Measurements from ENCODE around the gene DPYSL5. TPM values are rescaled to one million over a fixed set of nuclear protein-coding genes. Genes with fewer than 3 reads are reported as not detected.

Gene DPYSL5
- total and polyA plus RNA-seq, 2 experiments from 2014 or later, result 0.21 to 0.63 TPM

- Histone ChIP-seq H3K9me3 (ENCODE audit: low read depth) (no peaks in the 10 kb centered on the region), H3K27me3 (peaks cover 39% of the 10 kb centered on the region), H3K27ac (no peak overlapping the region), H3K36me3 (replicated peaks; ENCODE audit: insufficient read depth, low read depth) (no peaks in the 10 kb centered on the region), H3K79me2 (no peaks in the 10 kb centered on the region), H3K4me3 (no peak overlapping the region), H3K4me1 (ENCODE audit: insufficient read depth) (no peaks in the 10 kb centered on the region), H4K20me1 (ENCODE audit: insufficient read depth, poor library complexity, severe bottlenecking) (no peaks in the 10 kb centered on the region), H3K4me2 (no peak overlapping the region), H3K9me2 (replicated peaks; ENCODE audit: insufficient read depth) (no peaks in the 10 kb centered on the region), H2AFZ (no peak overlapping the region)
- TF ChIP-seq, protein P1, sequence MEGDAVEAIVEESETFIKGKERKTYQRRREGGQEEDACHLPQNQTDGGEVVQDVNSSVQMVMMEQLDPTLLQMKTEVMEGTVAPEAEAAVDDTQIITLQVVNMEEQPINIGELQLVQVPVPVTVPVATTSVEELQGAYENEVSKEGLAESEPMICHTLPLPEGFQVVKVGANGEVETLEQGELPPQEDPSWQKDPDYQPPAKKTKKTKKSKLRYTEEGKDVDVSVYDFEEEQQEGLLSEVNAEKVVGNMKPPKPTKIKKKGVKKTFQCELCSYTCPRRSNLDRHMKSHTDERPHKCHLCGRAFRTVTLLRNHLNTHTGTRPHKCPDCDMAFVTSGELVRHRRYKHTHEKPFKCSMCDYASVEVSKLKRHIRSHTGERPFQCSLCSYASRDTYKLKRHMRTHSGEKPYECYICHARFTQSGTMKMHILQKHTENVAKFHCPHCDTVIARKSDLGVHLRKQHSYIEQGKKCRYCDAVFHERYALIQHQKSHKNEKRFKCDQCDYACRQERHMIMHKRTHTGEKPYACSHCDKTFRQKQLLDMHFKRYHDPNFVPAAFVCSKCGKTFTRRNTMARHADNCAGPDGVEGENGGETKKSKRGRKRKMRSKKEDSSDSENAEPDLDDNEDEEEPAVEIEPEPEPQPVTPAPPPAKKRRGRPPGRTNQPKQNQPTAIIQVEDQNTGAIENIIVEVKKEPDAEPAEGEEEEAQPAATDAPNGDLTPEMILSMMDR (IDR thresholded peaks at IDR 0.05; ENCODE audit: poor library complexity), result no peak
- TF ChIP-seq EZH2 (IDR thresholded peaks at IDR 0.05; ENCODE audit: borderline replicate concordance) (no peak), EZH2phosphoT487 (IDR thresholded peaks at IDR 0.05; ENCODE audit: low read depth, severe bottlenecking, unreplicated experiment) (no peak)
- WGBS (ENCODE audit: low lambda C conversion rate, missing lambda C conversion rate), result 53% methylated on average over 4 of the region's 4 CpGs
- no peak for DNase-seq (ENCODE audit: low spot score)
These were observed 4.9 kb upstream of the DPYSL5 start for GRCh38 chr2:26843041-26843440.

DNA sequence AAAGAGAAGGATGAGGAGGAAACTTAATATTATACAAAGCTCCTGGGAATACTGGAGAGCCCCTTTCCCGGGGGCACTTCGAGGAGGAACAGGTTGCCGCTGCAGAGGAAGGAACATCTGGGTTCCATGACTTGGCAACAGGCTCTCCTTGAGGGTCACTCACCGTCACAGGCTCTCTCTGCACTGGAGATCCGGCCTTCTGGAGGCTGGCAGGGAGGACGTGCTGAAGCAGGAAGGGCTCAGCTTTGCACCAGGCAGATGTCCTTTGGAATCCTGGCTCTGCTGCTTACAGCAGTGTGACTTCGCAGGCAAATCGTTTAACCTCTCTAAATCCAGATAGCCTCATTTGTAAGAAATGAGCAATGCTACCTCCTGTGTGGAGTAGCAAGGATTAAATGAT is 2.9 kb upstream of the DPYSL5 start:
- Histone ChIP-seq H3K36me3 (replicated peaks; ENCODE audit: insufficient read depth, low read depth) (no peaks in the 10 kb centered on the region), H3K27me3 (peaks cover 51% of the 10 kb centered on the region), H3K4me3 (no peak overlapping the region), H3K9me2 (replicated peaks; ENCODE audit: insufficient read depth) (no peaks in the 10 kb centered on the region), H3K4me2 (no peak overlapping the region), H3K9me3 (ENCODE audit: low read depth) (no peaks in the 10 kb centered on the region), H3K79me2 (no peaks in the 10 kb centered on the region), H2AFZ (no peak overlapping the region), H4K20me1 (ENCODE audit: insufficient read depth, poor library complexity, severe bottlenecking) (no peaks in the 10 kb centered on the region), H3K27ac (no peak overlapping the region), H3K4me1 (ENCODE audit: insufficient read depth) (peaks cover 20% of the 10 kb centered on the region)
- 63% methylated on average over 8 of the region's 8 CpGs for WGBS (ENCODE audit: low lambda C conversion rate, missing lambda C conversion rate)
- DNase-seq (ENCODE audit: low spot score), result no peak
- TF ChIP-seq, protein P1 (IDR thresholded peaks at IDR 0.05; ENCODE audit: poor library complexity), result no peak
- TF ChIP-seq EZH2phosphoT487 (IDR thresholded peaks at IDR 0.05; ENCODE audit: low read depth, severe bottlenecking, unreplicated experiment), result no peak
- no peak for TF ChIP-seq EZH2 (IDR thresholded peaks at IDR 0.05; ENCODE audit: borderline replicate concordance)

DNA sequence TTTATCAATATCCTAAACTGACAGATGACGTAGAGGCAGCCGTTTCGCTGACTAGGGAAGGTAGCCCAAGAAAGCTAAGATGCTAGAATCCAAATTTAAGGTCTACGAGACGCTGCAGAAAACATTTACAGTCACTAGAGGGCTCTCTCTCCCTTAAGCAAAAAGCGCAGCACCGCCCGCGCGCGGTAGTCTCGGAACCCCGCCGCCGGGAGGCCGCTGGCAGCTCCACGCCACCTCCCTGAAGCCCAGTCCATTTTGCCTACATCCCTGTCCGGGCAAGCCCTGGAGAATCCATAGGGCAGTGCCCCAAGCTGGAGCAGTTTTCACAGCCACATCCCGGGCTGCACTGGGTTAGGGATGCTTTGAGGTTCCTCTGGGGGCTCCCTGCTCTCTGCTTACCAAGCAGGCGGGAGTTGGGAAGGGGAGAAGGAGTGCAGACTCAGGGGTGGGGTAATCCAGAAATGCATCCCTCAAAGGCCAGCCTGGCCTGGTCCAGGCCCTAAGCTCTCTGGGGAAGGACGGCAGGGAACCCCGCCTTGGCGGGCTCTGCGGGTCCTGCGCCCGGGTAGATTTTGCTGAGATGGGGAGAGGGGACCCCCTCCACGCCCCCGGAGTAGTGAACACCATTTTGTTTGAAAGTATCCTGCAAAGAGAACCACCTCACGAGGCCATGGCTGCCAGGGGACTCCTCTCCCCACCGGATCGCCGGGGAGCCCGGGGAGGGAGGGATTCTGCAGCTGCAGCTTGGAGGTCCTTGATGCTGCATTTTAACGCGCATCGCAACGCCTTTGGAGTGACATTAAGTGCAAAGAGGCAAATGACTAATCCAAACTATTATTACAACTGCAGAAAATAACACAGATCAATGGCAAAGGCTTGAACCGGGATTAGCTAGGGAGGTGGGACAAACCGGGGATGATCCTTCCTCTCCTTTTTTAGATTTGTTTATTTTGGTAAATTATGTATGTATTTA is 1.3 kb upstream of the DPYSL5 start:
- H3K79me2 ChIP-seq, result no peaks in the 10 kb centered on the region
- H3K4me2 ChIP-seq, result peak overlapping the region; percentile 89
- H3K27me3 ChIP-seq, result peaks cover 66% of the 10 kb centered on the region
- no peak overlapping the region for H3K4me3 ChIP-seq
- TF ChIP-seq, protein P1 (IDR thresholded peaks at IDR 0.05; ENCODE audit: poor library complexity), result peak; percentile 86
- peak; percentile 35 for TF ChIP-seq EZH2phosphoT487 (IDR thresholded peaks at IDR 0.05; ENCODE audit: low read depth, severe bottlenecking, unreplicated experiment)
- TF ChIP-seq EZH2 (IDR thresholded peaks at IDR 0.05; ENCODE audit: borderline replicate concordance), result peak; percentile 68
- no peaks in the 10 kb centered on the region for H3K9me2 ChIP-seq (replicated peaks; ENCODE audit: insufficient read depth)
- peaks cover 22% of the 10 kb centered on the region for H3K4me1 ChIP-seq (ENCODE audit: insufficient read depth)
- no peak overlapping the region for H2AFZ ChIP-seq
- H3K9me3 ChIP-seq (ENCODE audit: low read depth), result no peaks in the 10 kb centered on the region
- no peak overlapping the region for H3K27ac ChIP-seq
- DNase-seq (ENCODE audit: low spot score), result peak; percentile 89
- no peaks in the 10 kb centered on the region for H3K36me3 ChIP-seq (replicated peaks; ENCODE audit: insufficient read depth, low read depth)
- 11% methylated on average over 39 of the region's 39 CpGs for WGBS (ENCODE audit: low lambda C conversion rate, missing lambda C conversion rate)
- no peaks in the 10 kb centered on the region for H4K20me1 ChIP-seq (ENCODE audit: insufficient read depth, poor library complexity, severe bottlenecking)
